ENCODE data around the gene SLC6A17.

DNA sequence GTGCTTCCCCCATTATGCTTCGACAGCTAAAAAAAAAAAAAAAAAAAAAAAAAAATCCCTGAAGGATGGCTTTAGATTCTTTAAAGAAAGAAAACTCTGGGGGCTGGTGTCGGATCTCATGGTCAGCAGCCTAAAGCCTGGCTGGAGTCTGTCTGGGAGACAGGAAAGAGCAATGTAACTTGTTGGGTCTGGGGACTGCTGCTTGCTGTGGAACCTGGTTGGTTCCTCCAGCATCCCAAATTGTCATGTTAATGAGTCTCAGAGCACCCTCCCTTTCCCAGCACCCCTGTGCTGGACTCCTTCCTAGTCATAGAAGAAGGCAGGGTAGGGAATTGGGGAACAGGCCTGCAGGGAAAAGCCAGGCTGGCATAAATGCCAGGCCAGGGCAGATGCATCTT, 62.8 kb downstream of the SLC6A17 start:
- TF ChIP-seq POLR2A (IDR thresholded peaks at IDR 0.05), result no peak
- TF ChIP-seq POLR2AphosphoS5 (IDR thresholded peaks at IDR 0.05), result no peak
- TF ChIP-seq, protein P1, sequence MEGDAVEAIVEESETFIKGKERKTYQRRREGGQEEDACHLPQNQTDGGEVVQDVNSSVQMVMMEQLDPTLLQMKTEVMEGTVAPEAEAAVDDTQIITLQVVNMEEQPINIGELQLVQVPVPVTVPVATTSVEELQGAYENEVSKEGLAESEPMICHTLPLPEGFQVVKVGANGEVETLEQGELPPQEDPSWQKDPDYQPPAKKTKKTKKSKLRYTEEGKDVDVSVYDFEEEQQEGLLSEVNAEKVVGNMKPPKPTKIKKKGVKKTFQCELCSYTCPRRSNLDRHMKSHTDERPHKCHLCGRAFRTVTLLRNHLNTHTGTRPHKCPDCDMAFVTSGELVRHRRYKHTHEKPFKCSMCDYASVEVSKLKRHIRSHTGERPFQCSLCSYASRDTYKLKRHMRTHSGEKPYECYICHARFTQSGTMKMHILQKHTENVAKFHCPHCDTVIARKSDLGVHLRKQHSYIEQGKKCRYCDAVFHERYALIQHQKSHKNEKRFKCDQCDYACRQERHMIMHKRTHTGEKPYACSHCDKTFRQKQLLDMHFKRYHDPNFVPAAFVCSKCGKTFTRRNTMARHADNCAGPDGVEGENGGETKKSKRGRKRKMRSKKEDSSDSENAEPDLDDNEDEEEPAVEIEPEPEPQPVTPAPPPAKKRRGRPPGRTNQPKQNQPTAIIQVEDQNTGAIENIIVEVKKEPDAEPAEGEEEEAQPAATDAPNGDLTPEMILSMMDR (IDR thresholded peaks at IDR 0.05), result no peak

Measured in prostate gland (tissue), 2 donors.